Left ventricle myocardium inferior (tissue), 1 donor: ENCODE results near the gene C5orf58. TPM values are rescaled to one million over a fixed set of nuclear protein-coding genes. Genes with fewer than 3 reads are reported as not detected.

ENCODE experiments used
- DNase-seq: peaks from one replicate; pipeline ENCODE4 v3.0.0-alpha.2; 2020
- H3K27ac ChIP-seq: fragments of 200-600 bp; replicated peaks from 2 replicates; pipeline ENCODE4 v1.8.0; 2021
- H3K27me3 ChIP-seq: fragments of 200-600 bp; 2 replicates; pipeline ENCODE4 v1.8.0; 2021; ENCODE audit warnings: low read depth
- H3K36me3 ChIP-seq: fragments of 200-600 bp; 2 replicates; pipeline ENCODE4 v1.8.0; 2021
- H3K4me1 ChIP-seq: fragments of 200-600 bp; 2 replicates; pipeline ENCODE4 v1.8.0; 2021
- H3K4me3 ChIP-seq: fragments of 200-600 bp; 2 replicates; pipeline ENCODE4 v1.8.0; 2021; ENCODE audit warnings: mild to moderate bottlenecking, moderate library complexity
- H3K9me3 ChIP-seq: fragments of 200-600 bp; replicated peaks from 2 replicates; pipeline ENCODE4 v1.8.0; 2021
- intact Hi-C: fragments of 100-400 bp; cut with micrococcal nuclease; formaldehyde crosslinking; loops from one replicate; pipeline ENCODE4 v1.11.0; 2022
- total RNA-seq: library from RNA; stranded (reverse); fragmentation: NEBNext Ultra II Directional; extraction: Animal tissue kit (Norgen Biotek cat#: 25700); gene quantifications from one replicate; pipeline ENCODE4 v1.2.1, GENCODE V29; 2021
- TF ChIP-seq, protein P1 (sequence below): fragments of 200-600 bp; IDR thresholded peaks from 2 replicates; pipeline ENCODE4 v1.8.0; 2021; ENCODE audit warnings: antibody characterized with exemption, mild to moderate bottlenecking, borderline replicate concordance
- donor health status: DM: no; HTN: yes; CAD: no; lungs with severe emphysema.

C5orf58 gene
- total RNA-seq, 1 donor from 2014 or later = 1.0 TPM

DNA sequence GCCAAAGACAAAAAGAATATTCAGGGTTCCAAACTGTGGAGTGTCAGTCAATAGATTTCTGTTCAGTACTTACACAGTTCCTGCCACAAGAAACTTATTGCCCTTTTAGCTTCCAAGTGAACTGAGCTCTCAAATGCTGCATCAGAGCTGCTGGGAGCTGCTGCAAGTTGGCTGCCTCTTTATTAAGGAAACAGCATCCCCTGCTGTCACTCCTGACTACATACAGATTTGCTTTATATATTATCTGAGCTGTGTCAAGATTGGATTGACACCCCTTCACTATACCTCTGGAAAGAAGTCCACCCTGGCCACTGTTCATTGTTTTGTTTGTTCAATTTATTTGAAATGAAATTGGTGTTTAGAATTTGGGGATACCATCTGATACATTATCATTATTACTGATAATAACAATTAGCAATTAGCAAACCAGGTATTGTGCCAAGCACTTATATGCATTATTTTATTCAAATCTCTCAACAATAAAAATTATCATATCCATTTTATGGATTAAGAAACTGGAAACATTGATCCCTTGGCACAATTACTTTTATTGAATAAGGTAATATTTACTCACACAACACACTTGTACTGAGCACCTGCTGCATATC lies 16.4 kb upstream of the C5orf58 start:
- no peaks in the 10 kb centered on the region for H3K36me3 ChIP-seq
- DNase-seq = no peak
- intact Hi-C loops = no loop called here
- H3K4me1 ChIP-seq = no peaks in the 10 kb centered on the region
- H3K9me3 ChIP-seq = no peaks in the 10 kb centered on the region
- H3K4me3 ChIP-seq = no peak overlapping the region
- TF ChIP-seq, protein P1, sequence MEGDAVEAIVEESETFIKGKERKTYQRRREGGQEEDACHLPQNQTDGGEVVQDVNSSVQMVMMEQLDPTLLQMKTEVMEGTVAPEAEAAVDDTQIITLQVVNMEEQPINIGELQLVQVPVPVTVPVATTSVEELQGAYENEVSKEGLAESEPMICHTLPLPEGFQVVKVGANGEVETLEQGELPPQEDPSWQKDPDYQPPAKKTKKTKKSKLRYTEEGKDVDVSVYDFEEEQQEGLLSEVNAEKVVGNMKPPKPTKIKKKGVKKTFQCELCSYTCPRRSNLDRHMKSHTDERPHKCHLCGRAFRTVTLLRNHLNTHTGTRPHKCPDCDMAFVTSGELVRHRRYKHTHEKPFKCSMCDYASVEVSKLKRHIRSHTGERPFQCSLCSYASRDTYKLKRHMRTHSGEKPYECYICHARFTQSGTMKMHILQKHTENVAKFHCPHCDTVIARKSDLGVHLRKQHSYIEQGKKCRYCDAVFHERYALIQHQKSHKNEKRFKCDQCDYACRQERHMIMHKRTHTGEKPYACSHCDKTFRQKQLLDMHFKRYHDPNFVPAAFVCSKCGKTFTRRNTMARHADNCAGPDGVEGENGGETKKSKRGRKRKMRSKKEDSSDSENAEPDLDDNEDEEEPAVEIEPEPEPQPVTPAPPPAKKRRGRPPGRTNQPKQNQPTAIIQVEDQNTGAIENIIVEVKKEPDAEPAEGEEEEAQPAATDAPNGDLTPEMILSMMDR = peak; percentile 61
- H3K27ac ChIP-seq = no peak overlapping the region
- peaks cover 28% of the 10 kb centered on the region for H3K27me3 ChIP-seq

DNA sequence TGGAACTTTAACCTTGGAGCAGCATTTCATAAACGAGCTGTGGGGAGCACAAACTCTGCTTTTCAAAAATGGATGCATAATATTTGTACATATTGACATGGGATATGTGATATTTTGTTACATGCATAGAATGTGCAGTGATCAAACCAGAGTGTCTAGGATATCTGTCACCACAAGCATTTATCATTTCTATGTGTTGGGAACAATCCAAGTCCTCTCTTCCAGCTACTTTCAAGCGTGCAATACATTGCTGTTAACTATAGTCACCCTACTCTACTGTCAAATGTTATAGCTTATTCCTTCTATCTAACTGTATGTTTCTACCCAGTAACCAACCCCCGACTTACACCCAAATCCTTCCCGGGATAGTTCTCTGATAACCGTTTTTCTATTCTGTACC lies 15.0 kb upstream of the C5orf58 start:
- Histone ChIP-seq H3K4me1 (peaks cover 9% of the 10 kb centered on the region), H3K27me3 (peaks cover 22% of the 10 kb centered on the region), H3K9me3 (no peaks in the 10 kb centered on the region), H3K4me3 (no peak overlapping the region), H3K36me3 (no peaks in the 10 kb centered on the region), H3K27ac (no peak overlapping the region)
- no peak for DNase-seq
- TF ChIP-seq, protein P1 = no peak
- intact Hi-C loops = no loop called here

DNA sequence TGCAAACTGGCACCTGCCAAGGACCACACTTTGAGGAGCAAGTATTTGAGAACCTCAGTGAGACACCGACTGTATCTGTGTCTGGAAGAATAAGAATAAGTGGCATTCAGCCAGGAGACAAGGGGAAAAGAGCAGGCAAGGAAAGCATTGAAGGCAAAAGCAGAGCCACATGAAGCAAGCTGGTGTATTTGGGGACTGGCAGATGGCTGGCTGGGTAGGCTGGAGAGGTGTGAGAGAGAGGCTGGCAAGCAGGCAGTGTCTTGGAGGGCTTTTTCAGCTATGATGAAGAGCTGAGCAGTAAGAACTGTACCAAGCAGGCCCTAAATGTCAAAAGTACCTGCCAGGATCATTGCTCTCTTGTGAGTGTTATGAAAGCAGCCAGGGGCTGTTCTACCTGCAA lies 14.1 kb upstream of the C5orf58 start:
- Histone ChIP-seq H3K36me3 (no peaks in the 10 kb centered on the region), H3K27me3 (peaks cover 22% of the 10 kb centered on the region), H3K4me1 (peaks cover 11% of the 10 kb centered on the region), H3K27ac (no peak overlapping the region), H3K4me3 (no peak overlapping the region), H3K9me3 (no peaks in the 10 kb centered on the region)
- intact Hi-C loops = no loop called here
- TF ChIP-seq, protein P1 = no peak
- no peak for DNase-seq

DNA sequence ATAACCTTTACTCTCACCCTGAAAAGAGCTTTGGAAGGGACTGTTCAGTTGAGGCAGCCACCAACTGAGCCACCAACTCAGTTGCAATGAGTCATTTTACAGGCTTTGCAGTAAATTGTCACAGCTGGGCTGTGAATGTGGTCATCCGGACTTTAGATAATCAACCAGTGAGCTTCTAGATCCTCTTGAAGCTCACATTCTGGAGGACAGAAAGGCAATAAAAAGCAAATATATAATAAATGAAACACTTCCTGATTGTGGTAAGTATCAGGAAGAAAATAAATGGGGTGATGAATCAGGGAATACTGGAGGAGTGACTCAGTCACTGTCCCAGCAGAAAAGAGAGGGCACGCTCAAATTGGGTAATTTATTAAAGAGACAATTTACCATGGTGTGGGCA lies 13.2 kb upstream of the C5orf58 start:
- Histone ChIP-seq H3K4me1 (peaks cover 11% of the 10 kb centered on the region), H3K27ac (no peak overlapping the region), H3K9me3 (no peaks in the 10 kb centered on the region), H3K27me3 (peaks cover 22% of the 10 kb centered on the region), H3K4me3 (no peak overlapping the region), H3K36me3 (no peaks in the 10 kb centered on the region)
- no peak for DNase-seq
- TF ChIP-seq, protein P1 = no peak
- intact Hi-C loops = loop anchor here (10.0 kb wide), 1 partner anchor 415 kb away; no protein-coding TSS in a partner anchor

DNA sequence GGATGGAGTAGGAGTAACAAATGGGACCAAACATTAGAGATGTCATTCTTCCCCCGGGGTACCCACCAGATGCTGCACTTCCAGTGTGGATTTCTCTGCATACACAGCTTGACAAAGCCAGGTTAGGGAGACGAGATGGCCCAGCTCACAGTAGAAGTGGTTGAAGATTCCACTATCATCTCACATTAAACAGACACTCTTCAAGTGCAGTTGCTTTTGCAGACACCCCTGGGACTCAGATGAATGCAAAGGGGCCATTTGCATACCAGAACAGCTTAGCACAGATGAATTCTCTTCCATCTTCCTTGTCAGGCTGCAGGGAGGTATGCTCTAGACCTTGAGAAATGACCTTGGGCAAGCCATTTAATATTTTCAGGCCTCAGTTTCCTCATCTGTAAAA lies 12.6 kb upstream of the C5orf58 start:
- TF ChIP-seq, protein P1 = no peak
- H3K36me3 ChIP-seq = no peaks in the 10 kb centered on the region
- no peak overlapping the region for H3K4me3 ChIP-seq
- intact Hi-C loops = loop anchor here (10.0 kb wide), 1 partner anchor 415 kb away; no protein-coding TSS in a partner anchor
- no peak overlapping the region for H3K27ac ChIP-seq
- DNase-seq = no peak
- peaks cover 22% of the 10 kb centered on the region for H3K27me3 ChIP-seq
- no peaks in the 10 kb centered on the region for H3K9me3 ChIP-seq
- peaks cover 11% of the 10 kb centered on the region for H3K4me1 ChIP-seq
